Keratinocyte (primary cell): ENCODE data around the gene DDIAS. TPM values are rescaled to one million over a fixed set of nuclear protein-coding genes. Genes with fewer than 3 reads are reported as not detected.
"Not testable (repeated sequence)": the region's sequence is repeated elsewhere in the genome, so short reads cannot be mapped to it uniquely, and the experiment has no call there.

Experiments
- DNase-seq: peaks from one replicate; pipeline ENCODE4 v3.0.0-alpha.2; 2011; ENCODE audit warnings: low read depth, missing footprints, low spot score
- FAIRE-seq: peaks from 2 replicates; lab custom pipeline; 2011; peaks lifted over from hg19 to GRCh38; lab: Jason Lieb, UNC
- H2AFZ ChIP-seq: 2 replicates; pipeline ENCODE4 v1.6.0; 2012; ENCODE audit warnings: low read length, control low read depth, inconsistent platforms; ENCODE audit not compliant: control insufficient read depth
- H3K27ac ChIP-seq: 2 replicates; pipeline ENCODE4 v1.5.1; 2011; ENCODE audit warnings: low read length; ENCODE audit not compliant: control insufficient read depth, insufficient read depth
- H3K27me3 ChIP-seq: 3 replicates; pipeline ENCODE4 v1.6.0; 2011; ENCODE audit warnings: low read length; ENCODE audit not compliant: control insufficient read depth, insufficient read depth; ENCODE audit errors: extremely low read depth
- H3K36me3 ChIP-seq, 2 experiments: 2 replicates in 1 of 2; 3 replicates in 1 of 2; pipeline ENCODE4 v1.5.1; 2011; ENCODE audit warnings: low read length in 2 of 2, mild to moderate bottlenecking in 1 of 2; ENCODE audit not compliant: control insufficient read depth in 2 of 2, insufficient read depth in 2 of 2; ENCODE audit errors: extremely low read depth in 1 of 2
- H3K4me1 ChIP-seq: 3 replicates; pipeline ENCODE4 v1.5.1; 2011; ENCODE audit warnings: low read length; ENCODE audit not compliant: control insufficient read depth, insufficient read depth; ENCODE audit errors: extremely low read depth
- H3K4me2 ChIP-seq: 3 replicates; pipeline ENCODE4 v1.6.0; 2011; ENCODE audit warnings: low read depth, low read length; ENCODE audit not compliant: control insufficient read depth, insufficient read depth; ENCODE audit errors: extremely low read depth
- H3K4me3 ChIP-seq, 3 experiments: fragments of 200-600 bp in 1 of 3; sonication (generic) in 1 of 3; 2 replicates in 2 of 3; 3 replicates in 1 of 3; pipeline ENCODE4 v1.5.1; 2011 to 2016; ENCODE audit warnings: low read length in 3 of 3, mild to moderate bottlenecking in 3 of 3, control low read depth in 2 of 3, inconsistent platforms in 1 of 3, low read depth in 1 of 3, mixed read lengths in 1 of 3, mixed run types in 1 of 3, moderate library complexity in 1 of 3; ENCODE audit not compliant: control insufficient read depth in 2 of 3, insufficient read depth in 2 of 3; ENCODE audit errors: extremely low read depth in 1 of 3
- H3K79me2 ChIP-seq: 2 replicates; pipeline ENCODE4 v1.6.0; 2012; ENCODE audit warnings: low read length; ENCODE audit not compliant: control insufficient read depth, insufficient read depth
- H3K9ac ChIP-seq: 3 replicates; pipeline ENCODE4 v1.6.0; 2011; ENCODE audit warnings: low read length; ENCODE audit not compliant: control insufficient read depth, insufficient read depth; ENCODE audit errors: extremely low read depth
- H3K9me1 ChIP-seq: 3 replicates; pipeline ENCODE4 v1.6.0; 2011; ENCODE audit warnings: low read length; ENCODE audit not compliant: control insufficient read depth, insufficient read depth; ENCODE audit errors: extremely low read depth
- H3K9me3 ChIP-seq: 2 replicates; pipeline ENCODE4 v1.5.1; 2012; ENCODE audit warnings: low read depth, low read length; ENCODE audit not compliant: control insufficient read depth
- H4K20me1 ChIP-seq: 3 replicates; pipeline ENCODE4 v1.6.0; 2011; ENCODE audit warnings: low read length; ENCODE audit not compliant: control insufficient read depth, insufficient read depth; ENCODE audit errors: extremely low read depth
- EZH2 ChIP-seq: IDR thresholded peaks from one replicate; pipeline ENCODE4 v1.6.1; 2012; ENCODE audit warnings: inconsistent platforms, mild to moderate bottlenecking, low read length, moderate library complexity
- dilution Hi-C: fragments of 300-500 bp; cut with MboI; formaldehyde crosslinking; loops from one replicate; pipeline ENCODE4 v1.7.0; 2020; ENCODE audit warnings: low sequenced_read_pairs; ENCODE audit not compliant: extremely low pct_ligation_motif_present
- polyA minus RNA-seq, 3 experiments: library from RNA; depleted of rRNA, polyadenylated mRNA; stranded (reverse); fragments of >200 nt; gene quantifications; 1 replicate in 1 of 3; 2 replicates in 1 of 3; 3 replicates in 1 of 3; pipeline ENCODE4 v1.2.3, GENCODE V29; 2011
- polyA plus RNA-seq, 5 experiments: library from polyadenylated mRNA; depleted of rRNA in 3 of 5; stranded (reverse) in 3 of 5; stranded (forward) in 1 of 5; unstranded in 1 of 5; fragments of >200 nt; gene quantifications; 1 replicate in 1 of 5; 2 replicates in 3 of 5; 3 replicates in 1 of 5; pipeline versions ENCODE4 v1.2.1 to v1.2.3, GENCODE V29; 2011 to 2012; ENCODE audit warnings: missing spikeins in 2 of 5, low read depth in 1 of 5, low replicate concordance in 1 of 5
- TF ChIP-seq, protein P1 (sequence below), 3 experiments: IDR thresholded peaks in 1 of 3; conservative IDR thresholded peaks in 1 of 3; optimal IDR thresholded peaks in 1 of 3; 2 replicates in 2 of 3; 3 replicates in 1 of 3; pipeline versions ENCODE3 to v1.5.1; 2011; ENCODE audit warnings: low read length in 3 of 3, mild to moderate bottlenecking in 3 of 3, moderate library complexity in 2 of 3, control low read depth in 1 of 3, inconsistent platforms in 1 of 3; ENCODE audit not compliant: insufficient read depth in 2 of 3; ENCODE audit errors: extremely low read depth in 1 of 3

The DDIAS gene, protein sequence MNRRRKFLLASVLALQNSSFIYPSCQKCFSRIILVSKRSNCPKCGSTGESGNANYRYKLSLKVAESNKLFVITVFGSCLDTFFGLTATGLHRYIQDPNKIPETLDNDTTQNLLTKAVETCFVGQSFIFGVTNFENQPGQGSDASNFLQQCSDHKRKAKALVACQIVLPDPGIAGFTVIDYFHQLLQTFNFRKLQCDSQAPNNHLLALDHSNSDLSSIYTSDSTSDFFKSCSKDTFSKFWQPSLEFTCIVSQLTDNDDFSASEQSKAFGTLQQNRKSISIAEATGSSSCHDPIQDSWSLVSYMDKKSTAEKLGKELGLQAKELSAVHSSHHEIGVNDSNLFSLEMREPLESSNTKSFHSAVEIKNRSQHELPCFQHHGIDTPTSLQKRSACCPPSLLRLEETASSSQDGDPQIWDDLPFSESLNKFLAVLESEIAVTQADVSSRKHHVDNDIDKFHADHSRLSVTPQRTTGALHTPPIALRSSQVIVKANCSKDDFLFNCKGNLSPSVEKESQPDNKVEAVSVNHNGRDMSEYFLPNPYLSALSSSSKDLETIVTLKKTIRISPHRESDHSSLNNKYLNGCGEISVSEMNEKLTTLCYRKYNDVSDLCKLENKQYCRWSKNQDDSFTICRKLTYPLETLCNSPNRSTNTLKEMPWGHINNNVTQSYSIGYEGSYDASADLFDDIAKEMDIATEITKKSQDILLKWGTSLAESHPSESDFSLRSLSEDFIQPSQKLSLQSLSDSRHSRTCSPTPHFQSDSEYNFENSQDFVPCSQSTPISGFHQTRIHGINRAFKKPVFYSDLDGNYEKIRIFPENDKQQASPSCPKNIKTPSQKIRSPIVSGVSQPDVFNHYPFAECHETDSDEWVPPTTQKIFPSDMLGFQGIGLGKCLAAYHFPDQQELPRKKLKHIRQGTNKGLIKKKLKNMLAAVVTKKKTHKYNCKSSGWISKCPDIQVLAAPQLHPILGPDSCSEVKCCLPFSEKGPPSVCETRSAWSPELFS
- polyA plus RNA-seq (2.2 to 8.7 TPM (median 8.1 TPM) in 3 replicates), polyA minus RNA-seq (3.1 to 16.8 TPM (median 14.9 TPM) in 3 replicates)
- polyA plus RNA-seq (2011; ENCODE audit: low read depth) = not detected
- 1.9 and 3.8 TPM in 2 replicates for polyA plus RNA-seq (2011; cell fraction: cytosol; rRNA removed)
- polyA plus RNA-seq (2011; cell fraction: nucleus; rRNA removed) = 2.7 and 3.3 TPM in 2 replicates
- polyA plus RNA-seq (2012; ENCODE audit: low replicate concordance) = 0.23 and 5.7 TPM in 2 replicates
- 0.96 TPM for polyA minus RNA-seq (2011; cell fraction: cytosol; rRNA and poly(A)+ RNA removed)
- 2.6 and 2.8 TPM in 2 replicates for polyA minus RNA-seq (2011; cell fraction: nucleus; rRNA and poly(A)+ RNA removed)

DNA sequence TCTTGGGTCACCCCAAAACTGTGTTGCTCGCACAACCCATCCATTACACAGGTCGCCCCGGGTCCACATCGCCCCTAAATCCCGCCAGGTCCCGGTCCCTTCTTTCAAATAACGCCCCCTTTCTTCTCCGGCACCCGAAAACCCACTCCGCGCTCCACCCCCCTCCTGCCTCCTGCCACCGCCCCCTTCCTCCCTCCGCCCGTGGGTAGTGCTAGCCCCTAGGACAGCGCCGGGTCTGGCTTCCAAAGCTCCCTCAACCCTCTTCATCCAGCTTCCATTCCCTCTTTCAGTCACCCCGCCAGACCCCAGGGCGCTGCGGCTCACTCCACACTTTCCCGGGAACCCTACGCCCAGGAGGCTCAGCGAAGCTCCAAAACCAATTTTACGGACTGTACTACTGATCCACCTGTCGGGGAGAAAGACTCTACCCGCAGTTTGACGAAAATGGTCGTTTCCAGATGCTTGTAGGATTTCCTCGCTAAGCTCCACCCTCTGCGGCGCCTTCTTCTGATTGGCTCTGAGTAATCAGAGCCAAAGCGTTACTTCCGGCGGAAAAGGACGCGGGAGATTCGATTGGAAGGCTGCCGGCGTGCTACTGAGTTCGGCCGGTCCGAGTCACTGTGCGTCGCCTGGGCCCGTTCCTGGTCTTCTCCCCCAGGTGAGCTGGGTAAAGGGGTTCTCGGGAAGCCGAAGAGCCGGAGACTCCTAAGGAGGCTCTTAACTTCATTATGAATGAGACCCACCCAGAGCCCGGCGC lies at the start of gene DDIAS:
DDIAS (plus strand) TSS at position 572 of the 757 bp plus-strand sequence. CDS start 13,003 bp downstream, outside the sequence.
- no peaks in the 10 kb centered on the region for H4K20me1 ChIP-seq
- peak within 1 kb of the TSS; percentile 92 for H3K4me2 ChIP-seq
- dilution Hi-C loops = no loop called here
- no peaks in the 10 kb centered on the region for H3K36me3 ChIP-seq
- peak within 1 kb of the TSS; percentile 53 to 91 (median 89) for H3K4me3 ChIP-seq
- FAIRE-seq (peak; percentile 69), DNase-seq (peak; percentile 72)
- no peaks in the 10 kb centered on the region for H3K9me1 ChIP-seq
- H3K4me1 ChIP-seq = peaks cover 26% of the 10 kb centered on the region
- peak within 1 kb of the TSS; percentile 81 for H3K27ac ChIP-seq
- peak within 1 kb of the TSS; percentile 75 for H3K9ac ChIP-seq
- H3K9me3 ChIP-seq = no peaks in the 10 kb centered on the region
- H3K79me2 ChIP-seq = peaks cover 26% of the 10 kb centered on the region
- no peaks in the 10 kb centered on the region for H3K27me3 ChIP-seq
- TF ChIP-seq EZH2 = no peak
- TF ChIP-seq, protein P1, sequence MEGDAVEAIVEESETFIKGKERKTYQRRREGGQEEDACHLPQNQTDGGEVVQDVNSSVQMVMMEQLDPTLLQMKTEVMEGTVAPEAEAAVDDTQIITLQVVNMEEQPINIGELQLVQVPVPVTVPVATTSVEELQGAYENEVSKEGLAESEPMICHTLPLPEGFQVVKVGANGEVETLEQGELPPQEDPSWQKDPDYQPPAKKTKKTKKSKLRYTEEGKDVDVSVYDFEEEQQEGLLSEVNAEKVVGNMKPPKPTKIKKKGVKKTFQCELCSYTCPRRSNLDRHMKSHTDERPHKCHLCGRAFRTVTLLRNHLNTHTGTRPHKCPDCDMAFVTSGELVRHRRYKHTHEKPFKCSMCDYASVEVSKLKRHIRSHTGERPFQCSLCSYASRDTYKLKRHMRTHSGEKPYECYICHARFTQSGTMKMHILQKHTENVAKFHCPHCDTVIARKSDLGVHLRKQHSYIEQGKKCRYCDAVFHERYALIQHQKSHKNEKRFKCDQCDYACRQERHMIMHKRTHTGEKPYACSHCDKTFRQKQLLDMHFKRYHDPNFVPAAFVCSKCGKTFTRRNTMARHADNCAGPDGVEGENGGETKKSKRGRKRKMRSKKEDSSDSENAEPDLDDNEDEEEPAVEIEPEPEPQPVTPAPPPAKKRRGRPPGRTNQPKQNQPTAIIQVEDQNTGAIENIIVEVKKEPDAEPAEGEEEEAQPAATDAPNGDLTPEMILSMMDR (optimal IDR thresholded peaks at IDR 0.05 in 1 of 3, IDR thresholded peaks at IDR 0.05 in 1 of 3, conservative IDR thresholded peaks at IDR 0.05 in 1 of 3; ENCODE audit: extremely low read depth in 1 of 3, insufficient read depth in 2 of 3, low read length in 3 of 3) = no peak
- peak within 1 kb of the TSS; percentile 98 for H2AFZ ChIP-seq

DNA sequence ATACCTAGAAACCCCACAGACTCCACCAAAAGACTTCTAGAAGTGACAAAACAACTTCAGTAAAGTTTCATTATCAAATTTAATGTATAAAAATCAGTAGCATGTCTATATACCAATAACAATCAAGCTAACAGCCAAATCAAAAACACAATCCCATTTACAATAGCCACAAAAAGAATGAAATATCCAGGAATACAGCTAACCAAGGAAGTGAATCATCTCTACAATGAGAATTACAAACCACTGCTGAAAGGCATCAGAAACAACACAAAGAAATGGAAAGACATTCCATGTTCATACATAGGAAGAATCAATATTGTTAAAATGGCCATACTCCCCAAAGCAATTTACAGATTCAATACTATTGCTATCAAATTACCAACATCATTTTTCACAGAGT lies 47.3 kb upstream of the DDIAS start:
- Histone ChIP-seq H3K79me2 (peaks cover 2% of the 10 kb centered on the region), H4K20me1 (no peaks in the 10 kb centered on the region), H2AFZ (no peak overlapping the region), H3K4me3 (no peak overlapping the region), H3K4me2 (peak overlapping the region; percentile 32), H3K9ac (no peak overlapping the region), H3K4me1 (peaks cover 26% of the 10 kb centered on the region), H3K27me3 (no peaks in the 10 kb centered on the region), H3K9me1 (no peaks in the 10 kb centered on the region), H3K36me3 (no peaks in the 10 kb centered on the region), H3K9me3 (no peaks in the 10 kb centered on the region), H3K27ac (no peak overlapping the region)
- dilution Hi-C loops = no loop called here
- FAIRE-seq = no peak
- no peak for DNase-seq
- TF ChIP-seq, protein P1 (optimal IDR thresholded peaks at IDR 0.05 in 1 of 3, IDR thresholded peaks at IDR 0.05 in 1 of 3, conservative IDR thresholded peaks at IDR 0.05 in 1 of 3; ENCODE audit: extremely low read depth in 1 of 3, insufficient read depth in 2 of 3, low read length in 3 of 3) = no peak
- no peak for TF ChIP-seq EZH2

DNA sequence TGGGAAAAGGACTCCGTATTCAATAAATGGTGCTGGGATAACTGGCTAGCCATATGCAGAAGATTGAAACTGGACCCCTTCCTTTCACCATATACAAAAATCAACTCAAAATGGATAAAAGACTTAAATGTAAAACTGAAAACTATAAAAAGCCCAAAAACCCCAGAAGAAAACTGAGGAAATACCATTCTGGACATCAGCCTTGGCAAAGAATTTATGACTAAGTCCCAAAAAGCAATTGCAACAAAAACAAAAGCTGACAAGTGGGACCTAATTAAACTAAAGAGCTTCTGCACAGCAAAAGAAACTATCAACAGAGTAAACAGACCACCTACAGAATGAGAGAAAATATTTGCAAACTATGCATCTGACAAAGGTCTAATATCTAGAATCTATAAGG lies 46.6 kb upstream of the DDIAS start:
- H2AFZ ChIP-seq, H3K36me3 ChIP-seq, dilution Hi-C loops, H3K9me3 ChIP-seq, H3K27me3 ChIP-seq, H3K9ac ChIP-seq, H3K27ac ChIP-seq, H3K9me1 ChIP-seq, FAIRE-seq, DNase-seq, H3K79me2 ChIP-seq, H4K20me1 ChIP-seq, H3K4me3 ChIP-seq, H3K4me2 ChIP-seq: not testable (repeated sequence)
- peaks cover 31% of the 10 kb centered on the region for H3K4me1 ChIP-seq
